GM12878 (cell line): ENCODE data around the gene BAZ1B. TPM values are rescaled to one million over a fixed set of nuclear protein-coding genes. Genes with fewer than 3 reads are reported as not detected.

Experiments used
- ATAC-seq: fragments of 200-7000 bp; cut with Tn5 transposase; 3 replicates; pipeline ENCODE4 v1.9.1; 2020; ENCODE audit warnings: mild to moderate bottlenecking, moderate library complexity
- BruUV-seq: library from RNA; stranded (reverse); fragments of 400-500 nt; replicated peaks from 2 replicates; lab custom pipeline; 2021; lab: Mats Ljungman, UMichigan
- CTCF ChIA-PET: fragments of 300-600 bp; sonication (Branson Sonifier 250); formaldehyde crosslinking; extraction: SDS; loops from one replicate; lab custom pipeline; 2021; ENCODE audit warnings: inconsistent platforms; lab: Yijun Ruan, JAX
- POLR2A ChIA-PET: fragments of 350-600 bp; formaldehyde crosslinking; extraction: SDS; loops from one replicate; lab custom pipeline; 2021; ENCODE audit warnings: inconsistent platforms; lab: Charles Lee
- RAD21 ChIA-PET: fragments of 300-600 bp; sonication (Branson Sonifier 250); formaldehyde crosslinking; loops from one replicate; lab custom pipeline; 2023; ENCODE audit warnings: antibody characterized with exemption; ENCODE audit not compliant: unreplicated experiment; lab: Charles Lee
- SMC1A ChIA-PET: fragments of 300-600 bp; sonication (Branson Sonifier 250); formaldehyde crosslinking; loops from one replicate; lab custom pipeline; 2023; ENCODE audit not compliant: unreplicated experiment, uncharacterized antibody; lab: Charles Lee
- DNase-seq: peaks from one replicate; pipeline ENCODE4 v3.0.0-alpha.2; 2011; ENCODE audit warnings: low read depth, low spot score
- FAIRE-seq: peaks from 3 replicates; lab custom pipeline; 2011; peaks lifted over from hg19 to GRCh38; lab: Jason Lieb, UNC
- H2AFZ ChIP-seq: 2 replicates; pipeline ENCODE4 v1.6.0; 2011; ENCODE audit warnings: low read depth, low read length, control low read depth; ENCODE audit not compliant: control insufficient read depth
- H3K27ac ChIP-seq: 2 replicates; pipeline ENCODE4 v1.5.1; 2011; ENCODE audit warnings: control low read depth; ENCODE audit not compliant: control insufficient read depth, insufficient read depth
- H3K27me3 ChIP-seq, 2 experiments: replicated peaks in 1 of 2; 2 replicates each; pipeline versions ENCODE4 v1.6.0 to v1.6.1; 2011; ENCODE audit warnings: low read length in 1 of 2; ENCODE audit not compliant: control insufficient read depth in 2 of 2, insufficient read depth in 2 of 2
- H3K36me3 ChIP-seq, 2 experiments: 2 replicates each; pipeline ENCODE4 v1.5.1; 2011; ENCODE audit warnings: low read length in 1 of 2; ENCODE audit not compliant: control insufficient read depth in 2 of 2, insufficient read depth in 2 of 2
- H3K4me1 ChIP-seq: 2 replicates; pipeline ENCODE4 v1.6.1; 2011; ENCODE audit warnings: mild to moderate bottlenecking, low read length, moderate library complexity, mixed read lengths; ENCODE audit not compliant: control insufficient read depth, insufficient read depth
- H3K4me2 ChIP-seq: 2 replicates; pipeline ENCODE4 v1.6.0; 2011; ENCODE audit warnings: control low read depth; ENCODE audit not compliant: control insufficient read depth, insufficient read depth
- H3K4me3 ChIP-seq: fragments of 200-600 bp; sonication (generic); 2 replicates; pipeline ENCODE4 v1.5.1; 2016
- H3K79me2 ChIP-seq: 2 replicates; pipeline ENCODE4 v1.6.0; 2011; ENCODE audit warnings: low read length; ENCODE audit not compliant: control insufficient read depth, insufficient read depth
- H3K9ac ChIP-seq: 2 replicates; pipeline ENCODE4 v1.8.0; 2011; ENCODE audit warnings: low read length, control low read depth, mixed read lengths; ENCODE audit not compliant: control insufficient read depth, insufficient read depth
- H3K9me3 ChIP-seq: replicated peaks from 3 replicates; pipeline ENCODE4 v1.5.1; 2011; ENCODE audit warnings: mild to moderate bottlenecking, low read length; ENCODE audit not compliant: control insufficient read depth, insufficient read depth
- H4K20me1 ChIP-seq: 2 replicates; pipeline ENCODE4 v1.6.0; 2011; ENCODE audit not compliant: control insufficient read depth, insufficient read depth
- FOS ChIP-seq: IDR thresholded peaks from 3 replicates; pipeline ENCODE4 v1.6.1; 2011; ENCODE audit warnings: borderline replicate concordance; ENCODE audit not compliant: insufficient read length; ENCODE audit errors: extremely low read depth
- ZNF24 ChIP-seq: fragments of 450-650 bp; IDR thresholded peaks from 2 replicates; pipeline ENCODE4 v1.6.1; 2017; ENCODE audit warnings: antibody characterized with exemption, mild to moderate bottlenecking
- WGBS: methylation state at CpG from one replicate; pipeline ENCODE4 v1.1.6; 2016; ENCODE audit warnings: low lambda C conversion rate; ENCODE audit not compliant: insufficient replicate concordance, insufficient coverage; ENCODE audit errors: missing lambda C conversion rate; 5-methylcytosine and 5-hydroxymethylcytosine counted together
- in situ Hi-C: fragments of 300-500 bp; cut with MboI; formaldehyde crosslinking; loops from 9 replicates; pipeline ENCODE4 v1.14.3; 2018; ENCODE audit warnings: mixed read lengths
- intact Hi-C: fragments of 100-400 bp; cut with micrococcal nuclease; formaldehyde crosslinking; loops from one replicate; pipeline ENCODE4 v1.14.2; 2022; ENCODE audit not compliant: unreplicated experiment
- polyA plus RNA-seq, 11 experiments: library from polyadenylated mRNA; depleted of rRNA in 4 of 11; unstranded in 6 of 11; stranded (reverse) in 5 of 11; fragments of >200 nt; fragmentation: Nextera tagmentation in 4 of 11; fragmentation: Illumina TruSeq in 1 of 11; extraction: Ambion mirVana in 4 of 11; extraction: Trizol in 1 of 11; gene quantifications; 1 replicate in 1 of 11; 2 replicates in 10 of 11; pipeline versions ENCODE4 v1.2.1 to v1.2.3, GENCODE V29; 2011 to 2016; ENCODE audit warnings: inconsistent platforms in 2 of 11, missing spikeins in 2 of 11, low read depth in 1 of 11
- total RNA-seq, 4 experiments: library from RNA; depleted of rRNA in 3 of 4; stranded (reverse); fragments of >200 nt in 3 of 4; fragmentation: Illumina TruSeq in 1 of 4; extraction: Trizol in 1 of 4; gene quantifications; 2 replicates each; pipeline versions ENCODE4 v1.2.1 to v1.2.3, GENCODE V29; 2013 to 2021
- TF ChIP-seq, protein P1 (sequence below): IDR thresholded peaks from 2 replicates; pipeline ENCODE4 v1.6.1; 2012; ENCODE audit warnings: low read length, inconsistent platforms

The BAZ1B gene
- total and polyA plus RNA-seq, 10 of the 15 experiments (the other 5 are each of a cell fraction or from before 2014, with no cell fraction given): 14.0 to 77.4 (median 36.2) TPM

DNA sequence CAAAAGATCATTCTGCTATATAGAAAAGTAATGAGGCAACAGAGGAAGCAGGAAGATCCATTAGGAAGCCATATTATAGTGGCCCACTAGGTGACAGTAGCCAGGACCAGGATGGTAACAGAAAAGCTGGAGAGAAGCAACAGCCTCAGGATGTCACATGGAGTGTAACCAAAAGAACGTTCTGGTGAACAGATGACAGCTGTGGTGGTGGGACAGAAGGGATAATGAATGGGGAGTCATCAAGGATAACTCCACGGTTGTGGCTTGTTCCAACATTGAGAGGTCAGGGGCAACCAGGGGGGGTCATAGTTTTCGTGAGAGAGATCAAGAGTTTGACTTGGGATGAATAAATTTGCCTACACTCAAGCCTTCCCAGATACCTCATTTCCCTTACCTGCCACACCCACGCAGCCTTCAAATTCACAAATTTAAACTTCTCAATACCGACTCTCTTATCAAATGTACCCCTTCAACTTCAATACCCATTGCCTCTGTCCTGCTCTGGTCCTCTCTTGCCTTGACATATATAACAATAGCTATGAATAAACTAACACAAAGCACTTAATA, 47.0 kb upstream of the BAZ1B start:
- Histone ChIP-seq H3K9me3 (no peaks in the 10 kb centered on the region), H3K4me3 (no peak overlapping the region), H3K4me2 (no peak overlapping the region), H3K9ac (no peak overlapping the region), H4K20me1 (no peaks in the 10 kb centered on the region), H3K79me2 (no peaks in the 10 kb centered on the region), H3K27ac (no peak overlapping the region), H3K4me1 (no peaks in the 10 kb centered on the region), H2AFZ (no peak overlapping the region), H3K36me3 (peaks cover 10 to 13% of the 10 kb centered on the region in 2 experiments; a peak in 3 of 4 replicates)
- ChIA-PET SMC1A (interaction anchor here (0.6 to 1.6 kb wide), 2 partner anchors 9 to 687 kb away, joined by 3 to 4 read pairs; no protein-coding TSS in a partner anchor), CTCF (interaction anchor here (1.1 kb wide), 1 partner anchor 64 kb away, joined by 3 read pairs; no protein-coding TSS in a partner anchor), POLR2A (interaction anchor here (1.3 kb wide), 1 partner anchor 22 kb away, joined by 4 read pairs; no protein-coding TSS in a partner anchor), RAD21 (no interaction called here)
- ATAC-seq (no peak), DNase-seq (no peak), FAIRE-seq (no peak)
- 67% methylated on average over 5 of the region's 5 CpGs for WGBS
- in situ Hi-C loops (no loop called here), intact Hi-C loops (no loop called here)
- no TSS peak for BruUV-seq
- TF ChIP-seq ZNF24 (no peak), FOS (no peak)
- TF ChIP-seq, protein P1, sequence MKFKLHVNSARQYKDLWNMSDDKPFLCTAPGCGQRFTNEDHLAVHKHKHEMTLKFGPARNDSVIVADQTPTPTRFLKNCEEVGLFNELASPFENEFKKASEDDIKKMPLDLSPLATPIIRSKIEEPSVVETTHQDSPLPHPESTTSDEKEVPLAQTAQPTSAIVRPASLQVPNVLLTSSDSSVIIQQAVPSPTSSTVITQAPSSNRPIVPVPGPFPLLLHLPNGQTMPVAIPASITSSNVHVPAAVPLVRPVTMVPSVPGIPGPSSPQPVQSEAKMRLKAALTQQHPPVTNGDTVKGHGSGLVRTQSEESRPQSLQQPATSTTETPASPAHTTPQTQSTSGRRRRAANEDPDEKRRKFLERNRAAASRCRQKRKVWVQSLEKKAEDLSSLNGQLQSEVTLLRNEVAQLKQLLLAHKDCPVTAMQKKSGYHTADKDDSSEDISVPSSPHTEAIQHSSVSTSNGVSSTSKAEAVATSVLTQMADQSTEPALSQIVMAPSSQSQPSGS: no peak
- TF ChIP-seq, all 136 proteins: peak for 0
- no peaks in the 10 kb centered on the region for H3K27me3 ChIP-seq
